Measurements from ENCODE around the gene FGD5.

Gene FGD5

GRCh38 chr3:14889943-14890342 is 71.2 kb downstream of the FGD5 start:
- Histone ChIP-seq H2BK120ac (ENCODE audit: low read depth, low read length) (no peak overlapping the region), H2AFZ (ENCODE audit: low read depth, low read length) (no peak overlapping the region), H2AK5ac (ENCODE audit: low read length, severe bottlenecking) (no peak overlapping the region), H3K18ac (ENCODE audit: low read depth in 1 of 2, low read length in 2 of 2) (no peak overlapping the region), H2BK12ac (ENCODE audit: low read length in 2 of 2) (no peak overlapping the region), H2BK5ac (ENCODE audit: low read depth, low read length, poor library complexity, severe bottlenecking) (no peak overlapping the region), H3K4me3 (ENCODE audit: insufficient read depth in 1 of 2, low read depth in 1 of 2, low read length in 2 of 2) (no peak overlapping the region), H3K4me2 (ENCODE audit: low read length, poor library complexity, severe bottlenecking) (no peak overlapping the region), H3K27ac (ENCODE audit: low read length, poor library complexity, severe bottlenecking) (no peak overlapping the region), H4K91ac (ENCODE audit: low read length) (no peak overlapping the region), H3K9ac (ENCODE audit: low read length) (no peak overlapping the region), H3K4me1 (ENCODE audit: control insufficient read depth, insufficient read depth, low read depth, low read length) (no peaks in the 10 kb centered on the region), H3K9me3 (ENCODE audit: control insufficient read depth, low read length) (no peaks in the 10 kb centered on the region), H3K36me3 (ENCODE audit: control insufficient read depth in 1 of 2, insufficient read depth in 2 of 2, low read depth in 1 of 2, low read length in 2 of 2) (no peaks in the 10 kb centered on the region), H3K23ac (ENCODE audit: low read length in 2 of 2) (no peak overlapping the region), H3K4ac (ENCODE audit: low read depth in 1 of 2, low read length in 2 of 2) (no peak overlapping the region), H3K14ac (ENCODE audit: low read length in 2 of 2) (no peak overlapping the region), H3K27me3 (ENCODE audit: control insufficient read depth in 1 of 2, insufficient read depth in 1 of 2, low read length in 2 of 2) (peaks cover 4 to 58% of the 10 kb centered on the region in 2 experiments), H3K79me1 (replicated peaks; ENCODE audit: low read length, poor library complexity, severe bottlenecking) (no peaks in the 10 kb centered on the region), H2BK15ac (ENCODE audit: low read depth, poor library complexity, severe bottlenecking) (no peak overlapping the region), H4K8ac (ENCODE audit: low read length) (no peak overlapping the region)
- 87% methylated on average over 8 of the region's 8 CpGs for WGBS
- no peak for DNase-seq

GRCh38 chr3:14890476-14890875 is 71.7 kb downstream of the FGD5 start:
- H3K79me1 ChIP-seq (replicated peaks; ENCODE audit: low read length, poor library complexity, severe bottlenecking): no peaks in the 10 kb centered on the region
- H3K27ac ChIP-seq (ENCODE audit: low read length, poor library complexity, severe bottlenecking): no peak overlapping the region
- H3K9me3 ChIP-seq (ENCODE audit: control insufficient read depth, low read length): no peaks in the 10 kb centered on the region
- H4K8ac ChIP-seq (ENCODE audit: low read length): no peak overlapping the region
- H2BK5ac ChIP-seq (ENCODE audit: low read depth, low read length, poor library complexity, severe bottlenecking): no peak overlapping the region
- H2BK120ac ChIP-seq (ENCODE audit: low read depth, low read length): no peak overlapping the region
- H2BK12ac ChIP-seq (ENCODE audit: low read length in 2 of 2): no peak overlapping the region
- no peak overlapping the region for H3K4me2 ChIP-seq (ENCODE audit: low read length, poor library complexity, severe bottlenecking)
- H3K27me3 ChIP-seq (ENCODE audit: control insufficient read depth in 1 of 2, insufficient read depth in 1 of 2, low read length in 2 of 2): peaks cover 4 to 58% of the 10 kb centered on the region in 2 experiments
- WGBS: 74% methylated on average over 5 of the region's 5 CpGs
- DNase-seq: no peak
- H3K4ac ChIP-seq (ENCODE audit: low read depth in 1 of 2, low read length in 2 of 2): no peak overlapping the region
- H3K36me3 ChIP-seq (ENCODE audit: control insufficient read depth in 1 of 2, insufficient read depth in 2 of 2, low read depth in 1 of 2, low read length in 2 of 2): no peaks in the 10 kb centered on the region
- H3K4me1 ChIP-seq (ENCODE audit: control insufficient read depth, insufficient read depth, low read depth, low read length): no peaks in the 10 kb centered on the region
- no peak overlapping the region for H3K9ac ChIP-seq (ENCODE audit: low read length)
- no peak overlapping the region for H3K23ac ChIP-seq (ENCODE audit: low read length in 2 of 2)
- H3K18ac ChIP-seq (ENCODE audit: low read depth in 1 of 2, low read length in 2 of 2): no peak overlapping the region
- H4K91ac ChIP-seq (ENCODE audit: low read length): no peak overlapping the region
- H2BK15ac ChIP-seq (ENCODE audit: low read depth, poor library complexity, severe bottlenecking): no peak overlapping the region
- H3K14ac ChIP-seq (ENCODE audit: low read length in 2 of 2): no peak overlapping the region
- H2AFZ ChIP-seq (ENCODE audit: low read depth, low read length): no peak overlapping the region
- H3K4me3 ChIP-seq (ENCODE audit: insufficient read depth in 1 of 2, low read depth in 1 of 2, low read length in 2 of 2): no peak overlapping the region
- no peak overlapping the region for H2AK5ac ChIP-seq (ENCODE audit: low read length, severe bottlenecking)

- Histone ChIP-seq H2BK5ac (ENCODE audit: low read depth, low read length, poor library complexity, severe bottlenecking) (no peak overlapping the region), H3K4ac (ENCODE audit: low read depth in 1 of 2, low read length in 2 of 2) (no peak overlapping the region), H3K36me3 (ENCODE audit: control insufficient read depth in 1 of 2, insufficient read depth in 2 of 2, low read depth in 1 of 2, low read length in 2 of 2) (no peaks in the 10 kb centered on the region), H3K18ac (ENCODE audit: low read depth in 1 of 2, low read length in 2 of 2) (no peak overlapping the region), H4K91ac (ENCODE audit: low read length) (no peak overlapping the region), H2AK5ac (ENCODE audit: low read length, severe bottlenecking) (no peak overlapping the region), H3K27me3 (ENCODE audit: control insufficient read depth in 1 of 2, insufficient read depth in 1 of 2, low read length in 2 of 2) (peaks cover 4 to 54% of the 10 kb centered on the region in 2 experiments), H3K23ac (ENCODE audit: low read length in 2 of 2) (no peak overlapping the region), H3K79me1 (replicated peaks; ENCODE audit: low read length, poor library complexity, severe bottlenecking) (no peaks in the 10 kb centered on the region), H3K4me1 (ENCODE audit: control insufficient read depth, insufficient read depth, low read depth, low read length) (no peaks in the 10 kb centered on the region), H4K8ac (ENCODE audit: low read length) (no peak overlapping the region), H3K9ac (ENCODE audit: low read length) (no peak overlapping the region), H3K4me2 (ENCODE audit: low read length, poor library complexity, severe bottlenecking) (no peak overlapping the region), H2BK12ac (ENCODE audit: low read length in 2 of 2) (no peak overlapping the region), H3K4me3 (ENCODE audit: insufficient read depth in 1 of 2, low read depth in 1 of 2, low read length in 2 of 2) (no peak overlapping the region), H3K27ac (ENCODE audit: low read length, poor library complexity, severe bottlenecking) (no peak overlapping the region), H2BK15ac (ENCODE audit: low read depth, poor library complexity, severe bottlenecking) (no peak overlapping the region), H2AFZ (ENCODE audit: low read depth, low read length) (no peak overlapping the region), H3K14ac (ENCODE audit: low read length in 2 of 2) (no peak overlapping the region), H3K9me3 (ENCODE audit: control insufficient read depth, low read length) (no peaks in the 10 kb centered on the region), H2BK120ac (ENCODE audit: low read depth, low read length) (no peak overlapping the region)
- no peak for DNase-seq
- WGBS: 71% methylated on average over 12 of the region's 12 CpGs
Observed at GRCh38 chr3:14891135-14892132, 72.7 kb downstream of the FGD5 start.

GRCh38 chr3:14892226-14892625 is 73.5 kb downstream of the FGD5 start:
- DNase-seq: no peak
- no peak overlapping the region for H3K14ac ChIP-seq (ENCODE audit: low read length in 2 of 2)
- H3K18ac ChIP-seq (ENCODE audit: low read depth in 1 of 2, low read length in 2 of 2): no peak overlapping the region
- H3K27ac ChIP-seq (ENCODE audit: low read length, poor library complexity, severe bottlenecking): no peak overlapping the region
- no peak overlapping the region for H2BK120ac ChIP-seq (ENCODE audit: low read depth, low read length)
- no peaks in the 10 kb centered on the region for H3K4me1 ChIP-seq (ENCODE audit: control insufficient read depth, insufficient read depth, low read depth, low read length)
- H4K91ac ChIP-seq (ENCODE audit: low read length): no peak overlapping the region
- no peak overlapping the region for H2BK5ac ChIP-seq (ENCODE audit: low read depth, low read length, poor library complexity, severe bottlenecking)
- H2BK12ac ChIP-seq (ENCODE audit: low read length in 2 of 2): no peak overlapping the region
- H3K4me3 ChIP-seq (ENCODE audit: insufficient read depth in 1 of 2, low read depth in 1 of 2, low read length in 2 of 2): no peak overlapping the region
- H3K27me3 ChIP-seq (ENCODE audit: control insufficient read depth in 1 of 2, insufficient read depth in 1 of 2, low read length in 2 of 2): peaks cover 6 to 55% of the 10 kb centered on the region in 2 experiments
- H3K9ac ChIP-seq (ENCODE audit: low read length): no peak overlapping the region
- H3K23ac ChIP-seq (ENCODE audit: low read length in 2 of 2): no peak overlapping the region
- no peaks in the 10 kb centered on the region for H3K79me1 ChIP-seq (replicated peaks; ENCODE audit: low read length, poor library complexity, severe bottlenecking)
- no peak overlapping the region for H3K4ac ChIP-seq (ENCODE audit: low read depth in 1 of 2, low read length in 2 of 2)
- H3K36me3 ChIP-seq (ENCODE audit: control insufficient read depth in 1 of 2, insufficient read depth in 2 of 2, low read depth in 1 of 2, low read length in 2 of 2): no peaks in the 10 kb centered on the region
- H2BK15ac ChIP-seq (ENCODE audit: low read depth, poor library complexity, severe bottlenecking): no peak overlapping the region
- WGBS: 91% methylated on average over 11 of the region's 11 CpGs
- no peak overlapping the region for H4K8ac ChIP-seq (ENCODE audit: low read length)
- H2AK5ac ChIP-seq (ENCODE audit: low read length, severe bottlenecking): no peak overlapping the region
- no peak overlapping the region for H2AFZ ChIP-seq (ENCODE audit: low read depth, low read length)
- H3K4me2 ChIP-seq (ENCODE audit: low read length, poor library complexity, severe bottlenecking): no peak overlapping the region
- no peaks in the 10 kb centered on the region for H3K9me3 ChIP-seq (ENCODE audit: control insufficient read depth, low read length)
